HCT116 (cell line): ENCODE results near the gene BICDL2. TPM values are rescaled to one million over a fixed set of nuclear protein-coding genes. Genes with fewer than 3 reads are reported as not detected.
A peak's percentile ranks its signal among the peaks of the same experiment; 100 is the strongest.

Experiments
- ATAC-seq: fragments of 200-7000 bp; cut with Tn5 transposase; 2 replicates; pipeline ENCODE4 v1.9.1; 2020; ENCODE audit warnings: mild to moderate bottlenecking, moderate library complexity
- BruUV-seq: library from RNA; stranded (reverse); fragments of 400-500 nt; replicated peaks from 2 replicates; lab custom pipeline; 2021; lab: Mats Ljungman, UMichigan
- CTCF ChIA-PET: fragments of 300-600 bp; sonication (Branson Sonifier 250); formaldehyde crosslinking; loops from one replicate; lab custom pipeline; 2021; ENCODE audit warnings: antibody characterized with exemption; lab: Charles Lee
- POLR2A ChIA-PET: fragments of 300-600, 350-600 bp; sonication (Branson Sonifier 250); formaldehyde crosslinking; loops from one replicate; lab custom pipeline; 2021; ENCODE audit warnings: antibody characterized with exemption; lab: Charles Lee
- RAD21 ChIA-PET, 2 experiments: fragments of 300-600 bp; sonication (Branson Sonifier 250); formaldehyde crosslinking; loops; one replicate each; lab custom pipeline; 2023; ENCODE audit warnings: low total read pairs in 2 of 2; ENCODE audit not compliant: uncharacterized antibody in 2 of 2, unreplicated experiment in 2 of 2, low non-redundant PET in 1 of 2; lab: Charles Lee
- DNase-seq: peaks from one replicate; pipeline ENCODE4 v3.0.0-alpha.2; 2010; ENCODE audit warnings: low read depth, low spot score
- H2AFZ ChIP-seq: fragments of 200-600 bp; shearing (Covaris generic), sonication (generic); 2 replicates; pipeline ENCODE4 v1.6.1; 2017; ENCODE audit warnings: low read depth, mixed run types, mixed read lengths, antibody characterized with exemption, low read length; ENCODE audit not compliant: poor library complexity, severe bottlenecking
- H3K27ac ChIP-seq: 2 replicates; pipeline ENCODE4 v1.5.1; 2012; ENCODE audit warnings: low read depth, low read length
- H3K27me3 ChIP-seq: fragments of 200-600 bp; sonication (generic); 2 replicates; pipeline ENCODE4 v1.6.1; 2016; ENCODE audit warnings: mixed run types, low read length, mixed read lengths; ENCODE audit not compliant: insufficient read depth
- H3K36me3 ChIP-seq, 2 experiments: fragments of 200-500 bp in 1 of 2; fragments of 200-600 bp in 1 of 2; sonication (Bioruptor generic) in 1 of 2; sonication (generic) in 1 of 2; 2 replicates each; pipeline versions ENCODE4 v1.5.1 to v1.6.1; 2014 to 2016; ENCODE audit warnings: low read length in 2 of 2, inconsistent platforms in 1 of 2, mixed read lengths in 1 of 2, mixed run types in 1 of 2; ENCODE audit not compliant: insufficient read depth in 2 of 2, control insufficient read depth in 1 of 2
- H3K4me1 ChIP-seq, 2 experiments: fragments of 200-600 bp in 1 of 2; sonication (generic) in 1 of 2; 2 replicates each; pipeline versions ENCODE4 v1.5.1 to v1.6.1; 2012 to 2017; ENCODE audit warnings: low read length in 2 of 2, inconsistent platforms in 1 of 2, mild to moderate bottlenecking in 1 of 2, mixed read lengths in 1 of 2, mixed run types in 1 of 2, moderate library complexity in 1 of 2; ENCODE audit not compliant: insufficient read depth in 2 of 2, control insufficient read depth in 1 of 2
- H3K4me2 ChIP-seq: fragments of 200-600 bp; sonication (generic); 2 replicates; pipeline ENCODE4 v1.6.1; 2017; ENCODE audit warnings: mixed run types, low read length, mixed read lengths
- H3K4me3 ChIP-seq, 2 experiments: fragments of 200-600 bp in 1 of 2; sonication (generic) in 1 of 2; replicated peaks in 1 of 2; 2 replicates each; pipeline ENCODE4 v1.5.1; 2011 to 2016; ENCODE audit warnings: low read length in 2 of 2, control low read depth in 1 of 2, low read depth in 1 of 2, mild to moderate bottlenecking in 1 of 2, mixed read lengths in 1 of 2, mixed run types in 1 of 2
- H3K79me2 ChIP-seq: fragments of 200-600 bp; sonication (generic); 2 replicates; pipeline ENCODE4 v1.6.1; 2017; ENCODE audit warnings: mild to moderate bottlenecking, mixed run types, low read length, moderate library complexity, mixed read lengths; ENCODE audit not compliant: insufficient read depth
- H3K9ac ChIP-seq: fragments of 200-600 bp; sonication (generic); 2 replicates; pipeline ENCODE4 v1.6.1; 2016; ENCODE audit warnings: low read length, mixed read lengths
- H3K9me2 ChIP-seq: fragments of 200-600 bp; sonication (generic), shearing (Covaris generic); 2 replicates; pipeline ENCODE4 v1.6.1; 2017; ENCODE audit warnings: mixed run types, mild to moderate bottlenecking, moderate library complexity; ENCODE audit not compliant: insufficient read depth
- H3K9me3 ChIP-seq, 2 experiments: fragments of 200-500 bp in 1 of 2; fragments of 200-600 bp in 1 of 2; sonication (Bioruptor generic) in 1 of 2; sonication (generic) in 1 of 2; 2 replicates each; pipeline ENCODE4 v1.6.1; 2014 to 2017; ENCODE audit warnings: low read length in 2 of 2, mixed read lengths in 2 of 2, inconsistent platforms in 1 of 2, low read depth in 1 of 2, mild to moderate bottlenecking in 1 of 2, mixed run types in 1 of 2, moderate library complexity in 1 of 2; ENCODE audit not compliant: control insufficient read depth in 1 of 2, insufficient read depth in 1 of 2
- H4K20me1 ChIP-seq: fragments of 200-600 bp; sonication (generic), shearing (Covaris generic); 2 replicates; pipeline ENCODE4 v1.6.1; 2017; ENCODE audit warnings: mixed run types, mild to moderate bottlenecking, moderate library complexity; ENCODE audit not compliant: insufficient read depth
- CBX3 ChIP-seq: IDR thresholded peaks from 2 replicates; pipeline ENCODE4 v1.6.1; 2012; ENCODE audit warnings: low read depth
- EGR1 ChIP-seq: IDR thresholded peaks from 2 replicates; pipeline ENCODE4 v1.6.1; 2012; ENCODE audit warnings: low read depth
- ELF1 ChIP-seq: IDR thresholded peaks from 2 replicates; pipeline ENCODE4 v1.6.1; 2012; ENCODE audit warnings: low read depth, borderline replicate concordance
- EZH2phosphoT487 ChIP-seq: fragments of 200-600 bp; IDR thresholded peaks from 2 replicates; pipeline ENCODE4 v1.6.1; 2018; ENCODE audit warnings: antibody characterized with exemption, borderline replicate concordance
- FOSL1 ChIP-seq: IDR thresholded peaks from 2 replicates; pipeline ENCODE4 v1.6.1; 2012; ENCODE audit warnings: low read depth
- POLR2AphosphoS5 ChIP-seq: IDR thresholded peaks from 2 replicates; pipeline ENCODE4 v1.6.1; 2011; ENCODE audit warnings: mild to moderate bottlenecking, low read depth, low read length, moderate library complexity
- RAD21 ChIP-seq: IDR thresholded peaks from 2 replicates; pipeline ENCODE4 v1.6.1; 2012; ENCODE audit warnings: low read depth, mild to moderate bottlenecking
- SIN3A ChIP-seq: IDR thresholded peaks from 2 replicates; pipeline ENCODE4 v1.6.1; 2012; ENCODE audit warnings: low read depth
- SP1 ChIP-seq: IDR thresholded peaks from 2 replicates; pipeline ENCODE4 v1.6.1; 2012; ENCODE audit warnings: low read depth
- YY1 ChIP-seq: IDR thresholded peaks from 2 replicates; pipeline ENCODE4 v1.6.1; 2011; ENCODE audit warnings: low read length, low read depth, moderate library complexity, mild to moderate bottlenecking; ENCODE audit not compliant: insufficient replicate concordance; ENCODE audit errors: extremely low read depth
- ZFX ChIP-seq: fragments of 450-650 bp; IDR thresholded peaks from 2 replicates; pipeline ENCODE4 v1.6.1; 2017
- ZNF274 ChIP-seq: fragments of 200-500 bp; sonication (Bioruptor generic); IDR thresholded peaks from 2 replicates; pipeline ENCODE4 v1.6.1; 2014; ENCODE audit warnings: mild to moderate bottlenecking, low read depth, low read length, inconsistent platforms
- intact Hi-C: fragments of 100-400 bp; cut with micrococcal nuclease; formaldehyde crosslinking; loops from 2 replicates; pipeline ENCODE4 v1.10.0; 2022
- total RNA-seq: library from RNA; stranded (reverse); gene quantifications from one replicate; pipeline ENCODE4 v1.2.1, GENCODE V29; 2021; ENCODE audit not compliant: unreplicated experiment
- TF ChIP-seq, protein P1 (sequence below), 3 experiments: fragments of 200-600 bp in 1 of 3; sonication (generic) in 1 of 3; IDR thresholded peaks in 2 of 3; conservative IDR thresholded peaks in 1 of 3; 2 replicates each; pipeline ENCODE4 v1.5.1; 2012 to 2017; ENCODE audit warnings: low read depth in 2 of 3, low read length in 2 of 3, antibody characterized with exemption in 1 of 3, borderline replicate concordance in 1 of 3, control low read depth in 1 of 3, mild to moderate bottlenecking in 1 of 3, mixed read lengths in 1 of 3, mixed run types in 1 of 3, moderate library complexity in 1 of 3; ENCODE audit not compliant: insufficient read depth in 1 of 3
- TF ChIP-seq, protein P2 (sequence below): IDR thresholded peaks from 2 replicates; pipeline ENCODE4 v1.6.1; 2012
- TF ChIP-seq, protein P3 (sequence below): IDR thresholded peaks from 2 replicates; pipeline ENCODE4 v1.6.1; 2012

The BICDL2 gene
- total RNA-seq, 1 experiment from 2014 or later, result 21.3 TPM

DNA sequence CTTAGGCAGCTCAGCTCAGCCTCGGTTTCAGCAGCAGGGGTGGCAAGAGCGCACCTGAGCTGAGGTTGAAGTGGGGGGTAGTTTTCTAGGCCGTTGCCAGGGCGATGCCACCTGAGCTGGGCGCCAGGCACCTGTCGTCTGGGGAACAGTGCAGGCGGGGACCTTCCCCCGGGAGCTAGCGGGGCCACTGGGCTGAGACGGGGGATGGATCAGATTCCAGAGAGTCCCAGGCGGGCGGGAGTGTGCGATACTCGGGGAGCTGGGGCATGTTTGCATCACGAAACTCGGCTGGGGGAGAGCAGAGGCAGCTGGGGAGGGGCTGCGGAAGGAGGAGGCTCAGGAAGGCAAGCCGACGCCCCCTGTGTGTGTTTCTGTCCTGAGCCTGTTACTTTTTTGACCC, 24.5 kb downstream of the BICDL2 start:
- TF ChIP-seq EZH2phosphoT487, result no peak
- TF ChIP-seq, protein P1, sequence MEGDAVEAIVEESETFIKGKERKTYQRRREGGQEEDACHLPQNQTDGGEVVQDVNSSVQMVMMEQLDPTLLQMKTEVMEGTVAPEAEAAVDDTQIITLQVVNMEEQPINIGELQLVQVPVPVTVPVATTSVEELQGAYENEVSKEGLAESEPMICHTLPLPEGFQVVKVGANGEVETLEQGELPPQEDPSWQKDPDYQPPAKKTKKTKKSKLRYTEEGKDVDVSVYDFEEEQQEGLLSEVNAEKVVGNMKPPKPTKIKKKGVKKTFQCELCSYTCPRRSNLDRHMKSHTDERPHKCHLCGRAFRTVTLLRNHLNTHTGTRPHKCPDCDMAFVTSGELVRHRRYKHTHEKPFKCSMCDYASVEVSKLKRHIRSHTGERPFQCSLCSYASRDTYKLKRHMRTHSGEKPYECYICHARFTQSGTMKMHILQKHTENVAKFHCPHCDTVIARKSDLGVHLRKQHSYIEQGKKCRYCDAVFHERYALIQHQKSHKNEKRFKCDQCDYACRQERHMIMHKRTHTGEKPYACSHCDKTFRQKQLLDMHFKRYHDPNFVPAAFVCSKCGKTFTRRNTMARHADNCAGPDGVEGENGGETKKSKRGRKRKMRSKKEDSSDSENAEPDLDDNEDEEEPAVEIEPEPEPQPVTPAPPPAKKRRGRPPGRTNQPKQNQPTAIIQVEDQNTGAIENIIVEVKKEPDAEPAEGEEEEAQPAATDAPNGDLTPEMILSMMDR (IDR thresholded peaks at IDR 0.05 in 2 of 3, conservative IDR thresholded peaks at IDR 0.05 in 1 of 3; ENCODE audit: borderline replicate concordance in 1 of 3, insufficient read depth in 1 of 3, low read depth in 2 of 3, low read length in 2 of 3), result no peak
- no peak for TF ChIP-seq FOSL1
- no peak for TF ChIP-seq RAD21
- no peak for TF ChIP-seq POLR2AphosphoS5
- TF ChIP-seq EGR1, result no peak
- TF ChIP-seq CBX3, result no peak
- TF ChIP-seq, protein P2, sequence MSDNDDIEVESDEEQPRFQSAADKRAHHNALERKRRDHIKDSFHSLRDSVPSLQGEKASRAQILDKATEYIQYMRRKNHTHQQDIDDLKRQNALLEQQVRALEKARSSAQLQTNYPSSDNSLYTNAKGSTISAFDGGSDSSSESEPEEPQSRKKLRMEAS, result no peak
- no peak for TF ChIP-seq ZFX
- no peak for TF ChIP-seq SIN3A
- TF ChIP-seq ZNF274, result no peak
- no peak for TF ChIP-seq YY1
- TF ChIP-seq, protein P3, sequence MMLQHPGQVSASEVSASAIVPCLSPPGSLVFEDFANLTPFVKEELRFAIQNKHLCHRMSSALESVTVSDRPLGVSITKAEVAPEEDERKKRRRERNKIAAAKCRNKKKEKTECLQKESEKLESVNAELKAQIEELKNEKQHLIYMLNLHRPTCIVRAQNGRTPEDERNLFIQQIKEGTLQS, result no peak
- no peak for TF ChIP-seq ELF1
- no peak for TF ChIP-seq SP1
- Histone ChIP-seq H3K9ac (no peak overlapping the region; the same call in 1 of the 2 replicates), H3K79me2 (no peaks in the 10 kb centered on the region), H2AFZ (no peak overlapping the region), H3K4me2 (peak overlapping the region; percentile 79), H3K9me2 (no peaks in the 10 kb centered on the region), H4K20me1 (no peaks in the 10 kb centered on the region), H3K36me3 (no peaks in the 10 kb centered on the region), H3K4me3 (no peak overlapping the region), H3K27ac (no peak overlapping the region; the same call in 1 of the 2 replicates), H3K9me3 (no peaks in the 10 kb centered on the region), H3K4me1 (peaks cover 59 to 89% of the 10 kb centered on the region in 2 experiments), H3K27me3 (no peaks in the 10 kb centered on the region)
- ChIA-PET RAD21 (no interaction called here), CTCF (interaction anchor here (0.7 to 1.2 kb wide), 3 partner anchors 11 to 20 kb away, joined by 3 to 5 read pairs (median 4); no protein-coding TSS in a partner anchor), POLR2A (interaction anchor here (1.8 kb wide), 1 partner anchor 8 kb away, joined by 9 read pairs; the partner anchor contains the start of gene TNFRSF12A)
- intact Hi-C loops, result no loop called here
- BruUV-seq, result no TSS peak
- DNase-seq (no peak), ATAC-seq (no peak)
